Natural killer cell (primary cell): ENCODE results near the gene NAB1. TPM values are rescaled to one million over a fixed set of nuclear protein-coding genes. Genes with fewer than 3 reads are reported as not detected.

Experiments
- ATAC-seq, 3 donors: fragments of 150-1000 bp in 2 of 3; fragments of 200-7000 bp in 1 of 3; cut with Tn5 transposase; 1 replicate in 1 of 3; 2 replicates in 2 of 3; pipeline ENCODE4 v1.10.0; 2021; ENCODE audit warnings: mild to moderate bottlenecking in 2 of 3, moderate library complexity in 2 of 3
- DNase-seq, 2 donors: peaks; one replicate each; pipeline versions ENCODE4 v3.0.0 to v3.0.0-alpha.2; 2013 to 2021; ENCODE audit warnings: mixed read lengths in 1 of 2
- H3K27ac ChIP-seq: one replicate; pipeline ENCODE4 v1.5.1; 2013; ENCODE audit warnings: mild to moderate bottlenecking, low read length
- H3K27me3 ChIP-seq: one replicate; pipeline ENCODE4 v1.6.1; 2013; ENCODE audit warnings: low read length; ENCODE audit not compliant: control insufficient read depth, insufficient read depth
- H3K36me3 ChIP-seq: one replicate; pipeline ENCODE4 v1.6.1; 2013; ENCODE audit warnings: low read length; ENCODE audit not compliant: control insufficient read depth, insufficient read depth
- H3K4me1 ChIP-seq: one replicate; pipeline ENCODE4 v1.6.1; 2013; ENCODE audit warnings: low read length; ENCODE audit not compliant: control insufficient read depth, insufficient read depth
- H3K4me3 ChIP-seq: one replicate; pipeline ENCODE4 v1.5.1; 2013; ENCODE audit warnings: low read length
- H3K9me3 ChIP-seq: one replicate; pipeline ENCODE4 v1.6.1; 2013; ENCODE audit warnings: low read length; ENCODE audit not compliant: control insufficient read depth, insufficient read depth
- H3K27ac Mint-ChIP-seq, 2 donors: one replicate each; pipeline ENCODE4 v1.8.0; 2022; ENCODE audit warnings: mild to moderate bottlenecking in 2 of 2, mixed read lengths in 2 of 2, moderate library complexity in 1 of 2
- H3K27me3 Mint-ChIP-seq, 2 donors: one replicate each; pipeline ENCODE4 v1.8.0; 2022; ENCODE audit warnings: low read depth in 2 of 2, mixed read lengths in 2 of 2
- H3K36me3 Mint-ChIP-seq: one replicate; pipeline ENCODE4 v1.8.0; 2022; ENCODE audit warnings: mixed read lengths
- H3K4me1 Mint-ChIP-seq, 2 donors: one replicate each; pipeline ENCODE4 v1.8.0; 2022; ENCODE audit warnings: mixed read lengths in 2 of 2
- H3K4me3 Mint-ChIP-seq: one replicate; pipeline ENCODE4 v1.8.0; 2022; ENCODE audit warnings: mild to moderate bottlenecking, moderate library complexity, mixed read lengths
- H3K9me3 Mint-ChIP-seq, 2 donors: one replicate each; pipeline ENCODE4 v1.8.0; 2022; ENCODE audit warnings: mixed read lengths in 2 of 2
- WGBS: methylation state at CpG from one replicate; pipeline ENCODE4 v1.1.7; 2013; ENCODE audit warnings: missing lambda C conversion rate; ENCODE audit not compliant: insufficient coverage; 5-methylcytosine and 5-hydroxymethylcytosine counted together
- intact Hi-C: fragments of 100-400 bp; cut with micrococcal nuclease; formaldehyde crosslinking; loops from one replicate; pipeline ENCODE4 v1.14.2; 2022
- total RNA-seq, 4 donors: library from RNA; stranded (reverse); fragments of 120-200 nt in 1 of 4; gene quantifications; one replicate each; pipeline versions ENCODE4 v1.2.3 to v1.2.4, GENCODE V29; 2013 to 2022
- TF ChIP-seq, protein P1 (sequence below): fragments of 200-600 bp; IDR thresholded peaks from one replicate; pipeline ENCODE4 v1.8.0; 2022; ENCODE audit warnings: antibody characterized with exemption

NAB1 gene
- total RNA-seq, 3 donors from 2014 or later (not counting 1 experiment from before 2014, with no cell fraction given), result 31.2 to 42.0 (median 37.8) TPM

DNA sequence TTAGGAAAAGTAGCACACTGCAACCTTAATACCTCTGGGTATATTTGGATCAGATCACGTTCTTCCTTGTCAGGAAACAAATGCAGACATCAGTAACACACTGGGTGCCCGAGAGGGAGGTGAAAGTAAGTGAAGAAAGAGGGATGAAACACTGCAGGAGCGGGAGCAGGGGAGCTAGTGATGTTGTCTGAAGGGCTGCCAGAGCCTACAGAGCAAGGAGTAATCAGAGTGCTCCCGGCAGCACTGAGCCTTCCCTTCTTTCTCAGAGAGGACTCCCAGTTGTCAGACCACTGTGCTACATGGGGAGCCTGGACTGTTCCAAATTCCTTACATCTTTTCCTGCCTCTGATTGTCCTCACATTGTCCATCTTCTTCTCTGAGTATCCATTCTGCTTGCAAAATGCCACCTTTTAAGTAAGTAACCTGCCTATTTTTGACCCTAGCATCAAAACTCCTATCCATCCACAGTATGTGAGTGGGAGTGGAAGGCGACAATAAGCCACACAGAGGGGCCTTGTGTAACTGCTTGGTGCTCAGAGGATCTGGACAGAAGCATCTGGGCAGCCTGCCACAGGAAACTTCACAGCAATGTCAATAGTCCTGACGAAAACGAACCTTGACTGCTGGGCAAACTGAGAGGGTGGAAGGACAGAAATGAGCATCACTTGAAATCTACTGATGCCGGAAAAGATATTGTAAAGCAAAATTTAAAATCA, 10.8 kb upstream of the NAB1 start:
- Histone ChIP-seq H3K27ac (no peak overlapping the region), H3K9me3 (no peaks in the 10 kb centered on the region), H3K27me3 (no peaks in the 10 kb centered on the region), H3K4me1 (no peaks in the 10 kb centered on the region), H3K4me3 (no peak overlapping the region), H3K36me3 (no peaks in the 10 kb centered on the region)
- WGBS, result 92% methylated on average over 8 of the region's 8 CpGs
- Mint-ChIP-seq H3K36me3 (no peaks in the 10 kb centered on the region), H3K27me3 (no peaks in the 10 kb centered on the region), H3K9me3 (no peaks in the 10 kb centered on the region), H3K27ac (no peak overlapping the region), H3K4me1 (no peaks in the 10 kb centered on the region), H3K4me3 (no peak overlapping the region)
- TF ChIP-seq, protein P1, sequence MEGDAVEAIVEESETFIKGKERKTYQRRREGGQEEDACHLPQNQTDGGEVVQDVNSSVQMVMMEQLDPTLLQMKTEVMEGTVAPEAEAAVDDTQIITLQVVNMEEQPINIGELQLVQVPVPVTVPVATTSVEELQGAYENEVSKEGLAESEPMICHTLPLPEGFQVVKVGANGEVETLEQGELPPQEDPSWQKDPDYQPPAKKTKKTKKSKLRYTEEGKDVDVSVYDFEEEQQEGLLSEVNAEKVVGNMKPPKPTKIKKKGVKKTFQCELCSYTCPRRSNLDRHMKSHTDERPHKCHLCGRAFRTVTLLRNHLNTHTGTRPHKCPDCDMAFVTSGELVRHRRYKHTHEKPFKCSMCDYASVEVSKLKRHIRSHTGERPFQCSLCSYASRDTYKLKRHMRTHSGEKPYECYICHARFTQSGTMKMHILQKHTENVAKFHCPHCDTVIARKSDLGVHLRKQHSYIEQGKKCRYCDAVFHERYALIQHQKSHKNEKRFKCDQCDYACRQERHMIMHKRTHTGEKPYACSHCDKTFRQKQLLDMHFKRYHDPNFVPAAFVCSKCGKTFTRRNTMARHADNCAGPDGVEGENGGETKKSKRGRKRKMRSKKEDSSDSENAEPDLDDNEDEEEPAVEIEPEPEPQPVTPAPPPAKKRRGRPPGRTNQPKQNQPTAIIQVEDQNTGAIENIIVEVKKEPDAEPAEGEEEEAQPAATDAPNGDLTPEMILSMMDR, result no peak
- ATAC-seq (no peak), DNase-seq (no peak)
- intact Hi-C loops, result loop anchor here (10.0 kb wide), 1 partner anchor 47 kb away; no protein-coding TSS in a partner anchor

DNA sequence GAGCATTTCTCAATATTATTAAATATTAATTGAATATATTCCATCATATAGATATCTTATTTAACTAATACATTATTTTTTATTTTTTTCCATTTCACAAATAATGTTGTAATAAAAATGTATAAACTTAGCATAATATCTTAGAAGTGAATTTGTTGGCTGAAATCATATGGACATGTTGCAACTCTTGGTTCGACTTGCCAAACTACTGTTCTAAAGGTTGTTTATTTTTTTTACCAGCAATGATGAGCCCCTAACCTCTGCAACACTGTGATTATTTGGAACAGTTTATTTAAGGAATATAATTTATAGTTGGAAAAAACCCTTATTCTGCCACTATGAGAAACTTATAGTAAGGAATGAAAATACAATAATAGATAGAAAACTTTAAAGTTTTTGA, 8.8 kb upstream of the NAB1 start:
- H3K27ac Mint-ChIP-seq, result no peak overlapping the region
- no peak overlapping the region for H3K4me3 ChIP-seq
- H3K9me3 Mint-ChIP-seq, result no peaks in the 10 kb centered on the region
- no peaks in the 10 kb centered on the region for H3K4me1 Mint-ChIP-seq
- TF ChIP-seq, protein P1, result no peak
- no peaks in the 10 kb centered on the region for H3K4me1 ChIP-seq
- intact Hi-C loops, result no loop called here
- H3K36me3 ChIP-seq, result no peaks in the 10 kb centered on the region
- no peaks in the 10 kb centered on the region for H3K36me3 Mint-ChIP-seq
- no peaks in the 10 kb centered on the region for H3K27me3 ChIP-seq
- ATAC-seq (no peak), DNase-seq (no peak)
- no peak overlapping the region for H3K4me3 Mint-ChIP-seq
- H3K27me3 Mint-ChIP-seq, result no peaks in the 10 kb centered on the region
- no peaks in the 10 kb centered on the region for H3K9me3 ChIP-seq
- H3K27ac ChIP-seq, result no peak overlapping the region
- WGBS, result no CpG with 5 or more reads among the region's 1 CpG

DNA sequence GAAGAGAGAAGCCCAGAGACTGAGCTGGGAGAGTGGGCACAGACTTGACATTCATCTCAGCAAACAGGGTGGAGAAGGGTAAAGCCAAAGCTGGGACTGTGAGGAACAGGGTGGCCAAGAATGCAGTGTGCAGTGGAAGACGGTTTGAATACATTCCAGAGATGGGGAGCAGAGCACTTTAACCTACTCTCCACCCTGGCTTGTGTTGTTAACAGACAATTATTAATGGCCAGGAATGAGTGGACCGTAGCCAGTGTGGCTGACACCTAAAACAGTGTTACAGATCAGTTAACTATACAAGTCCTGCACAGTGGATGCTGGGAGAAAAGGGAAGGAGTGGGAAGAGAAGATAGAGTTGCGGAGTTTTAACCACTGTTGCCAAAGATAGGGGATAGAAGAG, 7.4 kb upstream of the NAB1 start:
- TF ChIP-seq, protein P1, result no peak
- no peak for ATAC-seq
- no peak overlapping the region for H3K27ac Mint-ChIP-seq

More for the DNA sequence above, 7.4 kb upstream of the NAB1 start:
- intact Hi-C loops, result no loop called here
- Histone ChIP-seq H3K27ac (no peak overlapping the region), H3K36me3 (no peaks in the 10 kb centered on the region), H3K4me3 (no peak overlapping the region), H3K9me3 (no peaks in the 10 kb centered on the region), H3K27me3 (no peaks in the 10 kb centered on the region), H3K4me1 (no peaks in the 10 kb centered on the region)
- 86% methylated on average over 2 of the region's 3 CpGs for WGBS
- no peaks in the 10 kb centered on the region for H3K9me3 Mint-ChIP-seq
- no peaks in the 10 kb centered on the region for H3K36me3 Mint-ChIP-seq
- DNase-seq, result no peak
- H3K4me1 Mint-ChIP-seq, result peaks cover 2 to 6% of the 10 kb centered on the region in 2 donors
- H3K27me3 Mint-ChIP-seq, result no peaks in the 10 kb centered on the region
- no peak overlapping the region for H3K4me3 Mint-ChIP-seq
